KMS-11 (cell line): ENCODE measurements around the gene ECHS1.
"Not testable (repeated sequence)": the region's sequence is repeated elsewhere in the genome, so short reads cannot be mapped to it uniquely, and the experiment has no call there.

Experiments
- H2AFZ ChIP-seq: fragments of 200-600 bp; sonication (generic); 2 replicates; pipeline ENCODE4 v1.6.1; 2016; ENCODE audit warnings: antibody characterized with exemption, mixed run types, low read depth
- H3K27ac ChIP-seq: fragments of 200-600 bp; sonication (generic); 2 replicates; pipeline ENCODE4 v1.6.1; 2016; ENCODE audit warnings: mild to moderate bottlenecking, mixed run types
- H3K27me3 ChIP-seq: fragments of 200-600 bp; sonication (generic); 2 replicates; pipeline ENCODE4 v1.6.1; 2017; ENCODE audit warnings: mild to moderate bottlenecking, low read depth, mixed run types, moderate library complexity; ENCODE audit not compliant: insufficient read depth
- H3K36me3 ChIP-seq: fragments of 200-600 bp; sonication (generic); 2 replicates; pipeline ENCODE4 v1.6.1; 2017; ENCODE audit warnings: mild to moderate bottlenecking, mixed run types; ENCODE audit not compliant: insufficient read depth
- H3K4me1 ChIP-seq: fragments of 200-600 bp; sonication (generic); 2 replicates; pipeline ENCODE4 v1.6.1; 2016; ENCODE audit warnings: mild to moderate bottlenecking, low read depth, mixed run types; ENCODE audit not compliant: poor library complexity, severe bottlenecking
- H3K4me2 ChIP-seq: fragments of 200-600 bp; sonication (generic); 2 replicates; pipeline ENCODE4 v1.7.0; 2016; ENCODE audit warnings: mild to moderate bottlenecking, mixed run types
- H3K4me3 ChIP-seq: fragments of 200-600 bp; sonication (generic); IDR thresholded peaks from 2 replicates; pipeline ENCODE4 v1.6.1; 2017; ENCODE audit warnings: low read depth, low read length, mixed read lengths; ENCODE audit not compliant: insufficient read depth
- H3K79me2 ChIP-seq: fragments of 200-600 bp; sonication (generic); 2 replicates; pipeline ENCODE4 v1.6.1; 2016; ENCODE audit warnings: low read depth, mixed run types; ENCODE audit not compliant: insufficient read depth
- H3K9ac ChIP-seq: fragments of 200-600 bp; sonication (generic); 2 replicates; pipeline ENCODE4 v1.6.1; 2016; ENCODE audit warnings: mild to moderate bottlenecking, mixed run types
- H4K20me1 ChIP-seq: fragments of 200-600 bp; sonication (generic); 2 replicates; pipeline ENCODE4 v1.6.1; 2016; ENCODE audit warnings: mild to moderate bottlenecking, mixed run types; ENCODE audit not compliant: insufficient read depth
- CTCF ChIP-seq: fragments of 200-600 bp; sonication (generic); conservative IDR thresholded peaks from 2 replicates; pipeline ENCODE4 v1.6.1; 2017; ENCODE audit warnings: low read depth, mild to moderate bottlenecking, antibody characterized with exemption, low read length, moderate library complexity, mixed read lengths

ECHS1 gene

GRCh38 chr10:133324198-133324792 is 48.9 kb downstream of the ECHS1 start:
- Histone ChIP-seq H3K4me2 (no peak overlapping the region), H3K9ac (no peak overlapping the region), H4K20me1 (no peaks in the 10 kb centered on the region), H3K4me3 (no peak overlapping the region), H3K79me2 (no peaks in the 10 kb centered on the region), H2AFZ (no peak overlapping the region), H3K27me3 (peaks cover 20% of the 10 kb centered on the region; the same call in 1 of the 2 replicates), H3K36me3 (no peaks in the 10 kb centered on the region), H3K27ac (no peak overlapping the region), H3K4me1 (no peaks in the 10 kb centered on the region)
- TF ChIP-seq CTCF, result no peak

- not testable (repeated sequence) for H3K27ac ChIP-seq, H3K79me2 ChIP-seq, H3K4me2 ChIP-seq, H4K20me1 ChIP-seq, H2AFZ ChIP-seq, H3K36me3 ChIP-seq, H3K4me3 ChIP-seq, H3K4me1 ChIP-seq, H3K9ac ChIP-seq
- peaks cover 11% of the 10 kb centered on the region; the same call in 1 of the 2 replicates for H3K27me3 ChIP-seq
Measured at GRCh38 chr10:133322064-133322709, 51.0 kb downstream of the ECHS1 start.

- H4K20me1 ChIP-seq, H3K4me1 ChIP-seq, H3K27ac ChIP-seq, H2AFZ ChIP-seq, H3K27me3 ChIP-seq, H3K4me2 ChIP-seq, H3K36me3 ChIP-seq, H3K9ac ChIP-seq, H3K4me3 ChIP-seq, H3K79me2 ChIP-seq: not testable (repeated sequence)
Measured at GRCh38 chr10:133320852-133321422, 52.2 kb downstream of the ECHS1 start.

GRCh38 chr10:133318494-133319127 is 54.5 kb downstream of the ECHS1 start:
- TF ChIP-seq CTCF, result peak; percentile 75
- Histone ChIP-seq H3K4me1 (peaks cover 5% of the 10 kb centered on the region), H3K27ac (no peak overlapping the region), H3K79me2 (no peaks in the 10 kb centered on the region), H3K9ac (no peak overlapping the region), H3K27me3 (no peaks in the 10 kb centered on the region), H3K4me3 (no peak overlapping the region), H4K20me1 (no peaks in the 10 kb centered on the region), H3K36me3 (no peaks in the 10 kb centered on the region), H2AFZ (peak overlapping the region; percentile 25; the same call in 1 of the 2 replicates), H3K4me2 (peak overlapping the region; percentile 18; the same call in 1 of the 2 replicates)

GRCh38 chr10:133316732-133317131 is 56.4 kb downstream of the ECHS1 start:
- Histone ChIP-seq H3K79me2 (no peaks in the 10 kb centered on the region), H3K9ac (no peak overlapping the region), H3K27ac (no peak overlapping the region), H4K20me1 (no peaks in the 10 kb centered on the region), H3K36me3 (no peaks in the 10 kb centered on the region), H3K4me1 (peaks cover 5% of the 10 kb centered on the region), H2AFZ (no peak overlapping the region), H3K27me3 (no peaks in the 10 kb centered on the region), H3K4me3 (no peak overlapping the region), H3K4me2 (no peak overlapping the region)
- TF ChIP-seq CTCF, result no peak
